Hematopoietic multipotent progenitor cell treated with erythropoietin and hydrocortisone succinate and interleukin-3 and kit ligand, for 8 days (in vitro differentiated cells): ENCODE data around the gene PRKCQ.
"Not testable (repeated sequence)": the region's sequence is repeated elsewhere in the genome, so short reads cannot be mapped to it uniquely, and the experiment has no call there.

Experiments
- DNase-seq: peaks from one replicate; pipeline ENCODE4 v3.0.0-alpha.2; 2015

The PRKCQ gene

GRCh38 chr10:6439875-6440274, 140.2 kb downstream of the PRKCQ start:
- DNase-seq: not testable (repeated sequence)

- no peak for DNase-seq
These were observed 148.2 kb downstream of the PRKCQ start for GRCh38 chr10:6431861-6432260.

- no peak for DNase-seq
These were observed 148.9 kb downstream of the PRKCQ start for GRCh38 chr10:6431186-6431585.

GRCh38 chr10:6430423-6430980, 149.6 kb downstream of the PRKCQ start:
- no peak for DNase-seq

GRCh38 chr10:6427357-6427959, 152.6 kb downstream of the PRKCQ start:
- DNase-seq: no peak

GRCh38 chr10:6426317-6426716, 153.8 kb downstream of the PRKCQ start:
- DNase-seq: no peak

GRCh38 chr10:6423413-6424170, 156.5 kb downstream of the PRKCQ start:
- no peak for DNase-seq

- no peak for DNase-seq
These were observed 157.1 kb downstream of the PRKCQ start for GRCh38 chr10:6423004-6423403.

- DNase-seq: no peak
These were observed 161.4 kb downstream of the PRKCQ start for GRCh38 chr10:6418613-6419216.

- DNase-seq: no peak
These were observed 161.9 kb downstream of the PRKCQ start for GRCh38 chr10:6418167-6418566.

GRCh38 chr10:6416892-6417512, 163.1 kb downstream of the PRKCQ start:
- DNase-seq: peak; percentile 76

GRCh38 chr10:6411436-6411835, 168.6 kb downstream of the PRKCQ start:
- no peak for DNase-seq

- DNase-seq: no peak
These were observed 169.2 kb downstream of the PRKCQ start for GRCh38 chr10:6410830-6411229.

GRCh38 chr10:6409971-6410643, 170.0 kb downstream of the PRKCQ start:
- DNase-seq: no peak

GRCh38 chr10:6408799-6409198, 171.3 kb downstream of the PRKCQ start:
- no peak for DNase-seq

- no peak for DNase-seq
These were observed 172.9 kb downstream of the PRKCQ start for GRCh38 chr10:6407034-6407721.

GRCh38 chr10:6406220-6407033, 173.6 kb downstream of the PRKCQ start:
- peak; percentile 28 for DNase-seq

GRCh38 chr10:6405713-6406112, 174.4 kb downstream of the PRKCQ start:
- DNase-seq: no peak

- DNase-seq: no peak
These were observed 175.7 kb downstream of the PRKCQ start for GRCh38 chr10:6404127-6405072.

- no peak for DNase-seq
These were observed 177.1 kb downstream of the PRKCQ start for GRCh38 chr10:6402960-6403359.
